HepG2 (cell line): Measurements from ENCODE around the gene NSMF. TPM values are rescaled to one million over a fixed set of nuclear protein-coding genes. Genes with fewer than 3 reads are reported as not detected.

ENCODE experiments used
- AKAP8 ChIP-seq: sonication (generic); formaldehyde crosslinking; IDR thresholded peaks from 2 replicates; pipeline ENCODE4 v1.5.1; 2020; ENCODE audit warnings: mild to moderate bottlenecking, missing genetic modification reagents
- ATF2 ChIP-seq: sonication (generic); formaldehyde crosslinking; IDR thresholded peaks from 2 replicates; pipeline ENCODE4 v1.4.0; 2020; ENCODE audit warnings: missing genetic modification reagents
- BCL3 ChIP-seq: sonication (generic); formaldehyde crosslinking; IDR thresholded peaks from 2 replicates; pipeline ENCODE4 v1.5.1; 2020; ENCODE audit warnings: mild to moderate bottlenecking, missing genetic modification reagents, moderate library complexity
- DMAP1 ChIP-seq: IDR thresholded peaks from 2 replicates; pipeline ENCODE4 v1.6.1; 2016
- FOSL2 ChIP-seq: sonication (generic); formaldehyde crosslinking; IDR thresholded peaks from 2 replicates; pipeline ENCODE4 v1.4.0; 2020; ENCODE audit warnings: missing genetic modification reagents
- FUBP1 ChIP-seq: sonication (generic); formaldehyde crosslinking; IDR thresholded peaks from 2 replicates; pipeline ENCODE4 v1.5.1; 2020; ENCODE audit warnings: missing genetic modification reagents, mild to moderate bottlenecking, borderline replicate concordance
- HDAC2 ChIP-seq: sonication (generic); formaldehyde crosslinking; IDR thresholded peaks from 2 replicates; pipeline ENCODE4 v1.4.0; 2020; ENCODE audit warnings: missing genetic modification reagents
- HDAC6 ChIP-seq: fragments of 200-600 bp; sonication (generic); IDR thresholded peaks from 2 replicates; pipeline ENCODE4 v1.7.0; 2017; ENCODE audit warnings: mild to moderate bottlenecking, antibody characterized with exemption, low read length, low read depth
- HNF4G ChIP-seq, 2 experiments: sonication (generic) in 1 of 2; formaldehyde crosslinking in 1 of 2; IDR thresholded peaks; 2 replicates each; pipeline versions ENCODE4 v1.4.0 to v1.6.1; 2011 to 2020; ENCODE audit warnings: borderline replicate concordance in 2 of 2, low read depth in 2 of 2, mild to moderate bottlenecking in 2 of 2, low read length in 1 of 2, missing genetic modification reagents in 1 of 2, moderate library complexity in 1 of 2
- ISL2 ChIP-seq: sonication (generic); formaldehyde crosslinking; IDR thresholded peaks from 2 replicates; pipeline ENCODE4 v1.5.0; 2020; ENCODE audit warnings: missing genetic modification reagents
- JARID2 ChIP-seq: sonication (generic); formaldehyde crosslinking; IDR thresholded peaks from 2 replicates; pipeline ENCODE4 v1.8.1; 2023; ENCODE audit warnings: missing genetic modification reagents, inconsistent platforms; ENCODE audit not compliant: insufficient replicate concordance
- MED8 ChIP-seq: sonication (generic); formaldehyde crosslinking; IDR thresholded peaks from 2 replicates; pipeline ENCODE4 v1.8.1; 2023; ENCODE audit warnings: mild to moderate bottlenecking, missing genetic modification reagents; ENCODE audit not compliant: insufficient replicate concordance
- MYNN ChIP-seq: sonication (generic); formaldehyde crosslinking; IDR thresholded peaks from 2 replicates; pipeline ENCODE4 v1.4.0; 2020; ENCODE audit warnings: mild to moderate bottlenecking, low read depth, missing genetic modification reagents
- NFE2L2 ChIP-seq: fragments of 150-350 bp; IDR thresholded peaks from 2 replicates; pipeline ENCODE4 v1.6.1; 2014; ENCODE audit warnings: low read length
- NR1H2 ChIP-seq: sonication (generic); formaldehyde crosslinking; IDR thresholded peaks from 2 replicates; pipeline ENCODE4 v1.8.1; 2022; ENCODE audit warnings: low read depth, missing genetic modification reagents, borderline replicate concordance
- SNAI1 ChIP-seq: sonication (generic); formaldehyde crosslinking; IDR thresholded peaks from 2 replicates; pipeline ENCODE4 v1.5.0; 2020; ENCODE audit warnings: mild to moderate bottlenecking, missing genetic modification reagents, borderline replicate concordance
- ZNF10 ChIP-seq: sonication (generic); formaldehyde crosslinking; IDR thresholded peaks from 2 replicates; pipeline ENCODE4 v1.4.0; 2020; ENCODE audit warnings: mild to moderate bottlenecking, low read depth, missing genetic modification reagents, borderline replicate concordance
- ZNF282 ChIP-seq: fragments of 450-650 bp; IDR thresholded peaks from 2 replicates; pipeline ENCODE4 v1.6.1; 2018; ENCODE audit not compliant: partially characterized antibody
- ZNF34 ChIP-seq: sonication (generic); formaldehyde crosslinking; IDR thresholded peaks from 2 replicates; pipeline ENCODE4 v1.4.0; 2020; ENCODE audit warnings: mild to moderate bottlenecking, missing genetic modification reagents, borderline replicate concordance
- ZNF572 ChIP-seq: sonication (generic); formaldehyde crosslinking; IDR thresholded peaks from 2 replicates; pipeline ENCODE4 v1.5.1; 2020; ENCODE audit warnings: mild to moderate bottlenecking, missing genetic modification reagents
- ZNF576 ChIP-seq: sonication (generic); formaldehyde crosslinking; IDR thresholded peaks from 2 replicates; pipeline ENCODE4 v1.4.0; 2020; ENCODE audit warnings: mild to moderate bottlenecking, missing genetic modification reagents
- ZXDC ChIP-seq: sonication (generic); formaldehyde crosslinking; IDR thresholded peaks from 2 replicates; pipeline ENCODE4 v1.5.0; 2020; ENCODE audit warnings: mild to moderate bottlenecking, missing genetic modification reagents
- polyA plus RNA-seq, 8 experiments: library from polyadenylated mRNA; depleted of rRNA in 3 of 8; stranded (reverse) in 7 of 8; unstranded in 1 of 8; fragments of >200 nt; fragmentation: Illumina TruSeq in 4 of 8; extraction: Trizol in 4 of 8; gene quantifications; 2 replicates each; pipeline versions ENCODE4 v1.2.1 to v1.2.3, GENCODE V29; 2011 to 2016; ENCODE audit warnings: low read depth in 4 of 8, missing spikeins in 1 of 8, mixed read lengths in 1 of 8; ENCODE audit not compliant: insufficient read depth in 1 of 8
- total RNA-seq, 5 experiments: library from RNA; depleted of rRNA; stranded (reverse); fragments of >200 nt; fragmentation: Illumina TruSeq; extraction: Trizol; gene quantifications; 2 replicates each; pipeline ENCODE4 v1.2.3, GENCODE V29; 2016; ENCODE audit warnings: low read depth in 1 of 5

Gene NSMF
- total and polyA plus RNA-seq, 2 of the 13 experiments (the other 11 are each of a cell fraction or from before 2014, with no cell fraction given): 44.3 to 183 TPM

GRCh38 chr9:137423514-137424291, 35.4 kb downstream of the NSMF start (continued):
- TF ChIP-seq FUBP1 (CRISPR knock-in tag) (no peak), SNAI1 (no peak), ATF2 (CRISPR knock-in tag) (no peak), NR1H2 (CRISPR knock-in tag) (no peak), DMAP1 (CRISPR knock-in tag) (no peak), ZNF576 (CRISPR knock-in tag) (no peak), ZNF10 (CRISPR knock-in tag) (no peak), ZNF572 (CRISPR knock-in tag) (no peak), ZNF34 (no peak), HDAC2 (CRISPR knock-in tag) (no peak), HDAC6 (no peak), MED8 (CRISPR knock-in tag) (no peak), HNF4G (IDR thresholded peaks at IDR 0.05; ENCODE audit: borderline replicate concordance, low read depth, low read length) (no peak), HNF4G (CRISPR knock-in tag; IDR thresholded peaks at IDR 0.05; ENCODE audit: borderline replicate concordance, low read depth) (0 out of 2 replicates have a peak, but pooled peaks have one; percentile 3), AKAP8 (no peak), ZNF282 (no peak), BCL3 (CRISPR knock-in tag) (no peak), FOSL2 (CRISPR knock-in tag) (peak; percentile 82), ZXDC (CRISPR knock-in tag) (no peak), NFE2L2 (no peak), ISL2 (CRISPR knock-in tag) (0 out of 2 replicates have a peak, but pooled peaks have one; percentile 1), JARID2 (CRISPR knock-in tag) (no peak), MYNN (no peak)
